ENCODE results near the gene BAG1.

GRCh38 chr9:33289496-33289895, 25.0 kb upstream of the BAG1 start:
- no peak for TF ChIP-seq CTCF (IDR thresholded peaks at IDR 0.05; ENCODE audit: insufficient read depth, low read depth, low read length)
- TF ChIP-seq EZH2 (IDR thresholded peaks at IDR 0.05; ENCODE audit: insufficient read depth, low read length) = no peak

All from astrocyte (in vitro differentiated cells and primary cell).